H1 (cell line): ENCODE data around the gene MRPL40.

Experiments used
- CHD2 ChIP-seq: IDR thresholded peaks from 2 replicates; pipeline ENCODE4 v1.6.1; 2012; ENCODE audit warnings: low read length, improper control_type of control experiment
- CTCF ChIP-seq, 3 experiments: IDR thresholded peaks; 1 replicate in 2 of 3; 2 replicates in 1 of 3; pipeline versions ENCODE4 v1.5.1 to v1.6.1; 2011; ENCODE audit warnings: low read length in 3 of 3, mild to moderate bottlenecking in 3 of 3, inconsistent platforms in 2 of 3, low read depth in 1 of 3, moderate library complexity in 1 of 3; ENCODE audit not compliant: insufficient read depth in 1 of 3; ENCODE audit errors: control extremely low read depth in 1 of 3
- EP300 ChIP-seq, 2 experiments: IDR thresholded peaks; 1 replicate in 1 of 2; 2 replicates in 1 of 2; pipeline ENCODE4 v1.6.1; 2011 to 2012; ENCODE audit warnings: low read depth in 2 of 2, low read length in 2 of 2, mild to moderate bottlenecking in 2 of 2, borderline replicate concordance in 1 of 2, inconsistent platforms in 1 of 2, moderate library complexity in 1 of 2
- EZH2 ChIP-seq: fragments of 200-600 bp; sonication (generic); IDR thresholded peaks from 2 replicates; pipeline ENCODE4 v1.7.1; 2012; ENCODE audit warnings: low read depth, mild to moderate bottlenecking, moderate library complexity, low read length, inconsistent platforms; ENCODE audit not compliant: severe bottlenecking
- FOSL1 ChIP-seq: IDR thresholded peaks from 2 replicates; pipeline ENCODE4 v1.6.1; 2011; ENCODE audit warnings: mild to moderate bottlenecking, low read depth, low read length, moderate library complexity; ENCODE audit not compliant: insufficient read depth
- GABPA ChIP-seq: IDR thresholded peaks from 2 replicates; pipeline ENCODE4 v1.6.1; 2011; ENCODE audit warnings: mild to moderate bottlenecking, low read length, moderate library complexity, borderline replicate concordance; ENCODE audit not compliant: insufficient read depth
- GTF2F1 ChIP-seq: IDR thresholded peaks from 2 replicates; pipeline ENCODE4 v1.6.1; 2012; ENCODE audit warnings: low read depth, low read length, improper control_type of control experiment, borderline replicate concordance
- JUND ChIP-seq: IDR thresholded peaks from 2 replicates; pipeline ENCODE4 v1.6.1; 2011; ENCODE audit warnings: mild to moderate bottlenecking, improper control_type of control experiment, low read length
- POLR2A ChIP-seq, 2 experiments: IDR thresholded peaks; 1 replicate in 1 of 2; 2 replicates in 1 of 2; pipeline ENCODE4 v1.6.1; 2011; ENCODE audit warnings: low read depth in 2 of 2, low read length in 2 of 2, mild to moderate bottlenecking in 2 of 2; ENCODE audit errors: control extremely low read depth in 1 of 2
- POLR2AphosphoS5 ChIP-seq: IDR thresholded peaks from 2 replicates; pipeline ENCODE4 v1.6.1; 2011; ENCODE audit warnings: low read depth, low read length
- RXRA ChIP-seq: IDR thresholded peaks from 2 replicates; pipeline ENCODE4 v1.6.1; 2011; ENCODE audit warnings: low read depth, mild to moderate bottlenecking, low read length, moderate library complexity; ENCODE audit not compliant: insufficient read depth
- SIRT6 ChIP-seq: IDR thresholded peaks from one replicate; pipeline ENCODE4 v1.7.1; 2012; ENCODE audit warnings: low read length, inconsistent platforms
- SP1 ChIP-seq: IDR thresholded peaks from 2 replicates; pipeline ENCODE4 v1.6.1; 2011; ENCODE audit warnings: low read depth, low read length
- TAF1 ChIP-seq: IDR thresholded peaks from 2 replicates; pipeline ENCODE4 v1.6.1; 2011; ENCODE audit warnings: mild to moderate bottlenecking, low read depth, low read length

- TF ChIP-seq EP300 (IDR thresholded peaks at IDR 0.05; ENCODE audit: borderline replicate concordance in 1 of 2, low read depth in 2 of 2, low read length in 2 of 2) (no peak), TAF1 (no peak), GABPA (no peak), CTCF (IDR thresholded peaks at IDR 0.05; ENCODE audit: control extremely low read depth in 1 of 3, insufficient read depth in 1 of 3, low read depth in 1 of 3, low read length in 3 of 3) (no peak), FOSL1 (no peak), GTF2F1 (no peak), SIRT6 (no peak), RXRA (no peak), CHD2 (no peak), POLR2AphosphoS5 (no peak), POLR2A (IDR thresholded peaks at IDR 0.05; ENCODE audit: control extremely low read depth in 1 of 2, low read depth in 2 of 2, low read length in 2 of 2) (no peak), EZH2 (no peak), SP1 (no peak), JUND (no peak)
These were observed 35.2 kb upstream of the MRPL40 start for GRCh38 chr22:19396934-19397733.
